OCI-LY3 (cell line): ENCODE measurements around the gene CEP250.

Experiments
- H2AFZ ChIP-seq: fragments of 200-600, 300-600 bp; shearing (Covaris generic); 2 replicates; pipeline ENCODE4 v1.6.0; 2014; ENCODE audit warnings: antibody characterized with exemption, low read depth, low read length
- H3K27ac ChIP-seq: fragments of 200-600, 300-600 bp; sonication (generic); 2 replicates; pipeline ENCODE4 v1.5.1; 2014; ENCODE audit warnings: mild to moderate bottlenecking, low read length, moderate library complexity, mixed read lengths
- H3K27me3 ChIP-seq: fragments of 200-600, 300-600 bp; sonication (generic); 2 replicates; pipeline ENCODE4 v1.6.1; 2014; ENCODE audit warnings: low read depth, low read length, mixed read lengths
- H3K36me3 ChIP-seq: fragments of 200-600, 300-600 bp; sonication (generic); replicated peaks from 2 replicates; pipeline ENCODE3; 2014; ENCODE audit warnings: low read depth, low read length, mixed read lengths
- H3K4me1 ChIP-seq: fragments of 300-600, 200-600 bp; sonication (generic); 2 replicates; pipeline ENCODE4 v1.6.1; 2014; ENCODE audit warnings: low read length, mixed read lengths
- H3K4me2 ChIP-seq: fragments of 200-600, 300-600 bp; sonication (generic); 2 replicates; pipeline ENCODE4 v1.6.1; 2014; ENCODE audit warnings: low read length, mixed read lengths
- H3K4me3 ChIP-seq: fragments of 300-600, 200-600 bp; sonication (generic); 2 replicates; pipeline ENCODE4 v1.5.1; 2014; ENCODE audit warnings: antibody characterized with exemption, mild to moderate bottlenecking, low read length, moderate library complexity
- H3K79me2 ChIP-seq: fragments of 300-600, 200-600 bp; shearing (Covaris generic); 2 replicates; pipeline ENCODE4 v1.6.1; 2014; ENCODE audit warnings: mild to moderate bottlenecking, low read length, mixed read lengths
- H3K9ac ChIP-seq: fragments of 300-600, 200-600 bp; shearing (Covaris generic); 2 replicates; pipeline ENCODE4 v1.6.0; 2014; ENCODE audit warnings: mild to moderate bottlenecking, low read length, moderate library complexity
- H3K9me3 ChIP-seq: fragments of 200-600, 300-600 bp; shearing (Covaris generic); 2 replicates; pipeline ENCODE4 v1.6.1; 2014; ENCODE audit warnings: low read length, mixed read lengths; ENCODE audit not compliant: insufficient read depth
- H4K20me1 ChIP-seq: fragments of 200-600, 300-600 bp; sonication (generic); 2 replicates; pipeline ENCODE4 v1.6.1; 2016; ENCODE audit warnings: low read length, mixed read lengths; ENCODE audit not compliant: insufficient read depth
- CTCF ChIP-seq: fragments of 200-600, 300-600 bp; sonication (generic); IDR thresholded peaks from 2 replicates; pipeline ENCODE4 v1.5.1; 2014; ENCODE audit warnings: antibody characterized with exemption, low read length, low read depth
- EZH2phosphoT487 ChIP-seq: fragments of 200-600 bp; shearing (Covaris generic); IDR thresholded peaks from 2 replicates; pipeline ENCODE4 v1.6.1; 2018; ENCODE audit warnings: antibody characterized with exemption, mixed run types, low read depth

Gene CEP250

GRCh38 chr20:35492352-35492751 is 37.0 kb downstream of the CEP250 start:
- Histone ChIP-seq H3K27me3 (no peaks in the 10 kb centered on the region), H4K20me1 (no peaks in the 10 kb centered on the region), H3K9ac (no peak overlapping the region), H3K79me2 (0 out of 2 replicates have a peak, but pooled peaks cover 4% of the 10 kb centered on the region), H3K4me2 (no peak overlapping the region), H3K9me3 (no peaks in the 10 kb centered on the region), H3K27ac (no peak overlapping the region), H2AFZ (no peak overlapping the region), H3K4me1 (peaks cover 12% of the 10 kb centered on the region), H3K36me3 (peaks cover 60% of the 10 kb centered on the region), H3K4me3 (no peak overlapping the region)
- TF ChIP-seq CTCF: no peak
- no peak for TF ChIP-seq EZH2phosphoT487

GRCh38 chr20:35496481-35496880 is 41.1 kb downstream of the CEP250 start:
- no peak for TF ChIP-seq EZH2phosphoT487
- no peak for TF ChIP-seq CTCF
- no peak overlapping the region for H3K4me2 ChIP-seq
- H3K27ac ChIP-seq: no peak overlapping the region
- H3K4me1 ChIP-seq: peaks cover 7% of the 10 kb centered on the region; the same call in 1 of the 2 replicates
- H3K9ac ChIP-seq: no peak overlapping the region
- H2AFZ ChIP-seq: no peak overlapping the region
- H3K79me2 ChIP-seq: no peaks in the 10 kb centered on the region
- peaks cover 68% of the 10 kb centered on the region for H3K36me3 ChIP-seq
- no peaks in the 10 kb centered on the region for H3K9me3 ChIP-seq
- no peaks in the 10 kb centered on the region for H4K20me1 ChIP-seq
- no peak overlapping the region for H3K4me3 ChIP-seq
- no peaks in the 10 kb centered on the region for H3K27me3 ChIP-seq

- H3K27ac ChIP-seq: no peak overlapping the region
These were observed 41.9 kb downstream of the CEP250 start for GRCh38 chr20:35497320-35497719.

GRCh38 chr20:35497780-35498189 is 42.4 kb downstream of the CEP250 start:
- peaks cover 11% of the 10 kb centered on the region for H4K20me1 ChIP-seq
- H3K36me3 ChIP-seq: peaks cover 63% of the 10 kb centered on the region
- H3K27ac ChIP-seq: no peak overlapping the region
- H2AFZ ChIP-seq: no peak overlapping the region
- no peaks in the 10 kb centered on the region for H3K27me3 ChIP-seq
- no peak overlapping the region for H3K4me3 ChIP-seq
- H3K4me2 ChIP-seq: no peak overlapping the region
- no peaks in the 10 kb centered on the region for H3K9me3 ChIP-seq
- no peak overlapping the region for H3K9ac ChIP-seq
- TF ChIP-seq CTCF (no peak), EZH2phosphoT487 (no peak)
- no peaks in the 10 kb centered on the region for H3K79me2 ChIP-seq
- peaks cover 20% of the 10 kb centered on the region for H3K4me1 ChIP-seq

More at GRCh38 chr20:35497320-35497719, 41.9 kb downstream of the CEP250 start:
- Histone ChIP-seq H3K36me3 (peaks cover 63% of the 10 kb centered on the region), H3K4me1 (peaks cover 15% of the 10 kb centered on the region), H3K79me2 (no peaks in the 10 kb centered on the region), H4K20me1 (peaks cover 7% of the 10 kb centered on the region), H3K4me2 (no peak overlapping the region), H3K9ac (no peak overlapping the region), H3K9me3 (no peaks in the 10 kb centered on the region), H3K4me3 (no peak overlapping the region), H2AFZ (no peak overlapping the region), H3K27me3 (no peaks in the 10 kb centered on the region)
- TF ChIP-seq EZH2phosphoT487 (no peak), CTCF (no peak)
